Endothelial cell of umbilical vein (primary cell): ENCODE results near the gene TSPO. TPM values are rescaled to one million over a fixed set of nuclear protein-coding genes. Genes with fewer than 3 reads are reported as not detected.

ENCODE experiments used
- BruUV-seq: library from RNA; stranded (reverse); fragments of 400-500 nt; replicated peaks from 2 replicates; lab custom pipeline; 2021; lab: Mats Ljungman, UMichigan
- CTCF ChIA-PET: fragments of 300-600, 350-600 bp; sonication (Branson Sonifier 250); formaldehyde crosslinking; loops from one replicate; lab custom pipeline; 2021; ENCODE audit warnings: antibody characterized with exemption, inconsistent platforms; lab: Charles Lee
- POLR2A ChIA-PET: fragments of 300-600, 350-600 bp; sonication (Branson Sonifier 250); formaldehyde crosslinking; loops from one replicate; lab custom pipeline; 2021; ENCODE audit warnings: antibody characterized with exemption, inconsistent platforms; lab: Charles Lee
- DNase-seq: peaks from one replicate; pipeline ENCODE4 v3.0.0-alpha.2; 2011; ENCODE audit warnings: low read depth, low spot score
- FAIRE-seq: peaks from 2 replicates; lab custom pipeline; 2011; peaks lifted over from hg19 to GRCh38; lab: Jason Lieb, UNC
- H2AFZ ChIP-seq: 2 replicates; pipeline ENCODE4 v1.6.0; 2012; ENCODE audit warnings: low read depth, low read length, control low read depth, inconsistent platforms
- H3K27ac ChIP-seq: 2 replicates; pipeline ENCODE4 v1.5.1; 2011; ENCODE audit warnings: low read depth, mild to moderate bottlenecking, control low read depth, low read length, moderate library complexity; ENCODE audit not compliant: insufficient read depth
- H3K27me3 ChIP-seq, 2 experiments: 2 replicates each; pipeline versions ENCODE4 v1.6.0 to v1.6.1; 2011; ENCODE audit warnings: low read length in 2 of 2, mixed read lengths in 1 of 2; ENCODE audit not compliant: control insufficient read depth in 2 of 2, insufficient read depth in 2 of 2
- H3K36me3 ChIP-seq, 2 experiments: 2 replicates in 1 of 2; 3 replicates in 1 of 2; pipeline ENCODE4 v1.5.1; 2011; ENCODE audit warnings: low read length in 2 of 2, mild to moderate bottlenecking in 1 of 2, moderate library complexity in 1 of 2; ENCODE audit not compliant: control insufficient read depth in 2 of 2, insufficient read depth in 2 of 2; ENCODE audit errors: extremely low read depth in 1 of 2
- H3K4me1 ChIP-seq: 3 replicates; pipeline ENCODE4 v1.5.1; 2011; ENCODE audit warnings: mild to moderate bottlenecking, low read length; ENCODE audit not compliant: control insufficient read depth, insufficient read depth; ENCODE audit errors: extremely low read depth
- H3K4me2 ChIP-seq: 2 replicates; pipeline ENCODE4 v1.6.1; 2011; ENCODE audit warnings: low read length, control low read depth, mixed read lengths; ENCODE audit not compliant: insufficient read depth
- H3K4me3 ChIP-seq, 3 experiments: fragments of 200-600 bp in 1 of 3; sonication (generic), shearing (Covaris generic) in 1 of 3; replicated peaks in 1 of 3; 2 replicates each; pipeline ENCODE4 v1.5.1; 2011 to 2016; ENCODE audit warnings: control low read depth in 3 of 3, low read length in 3 of 3, mild to moderate bottlenecking in 2 of 3, inconsistent platforms in 1 of 3, low read depth in 1 of 3, moderate library complexity in 1 of 3; ENCODE audit not compliant: insufficient read depth in 1 of 3
- H3K79me2 ChIP-seq: 2 replicates; pipeline ENCODE4 v1.6.0; 2012; ENCODE audit warnings: low read length, inconsistent platforms; ENCODE audit not compliant: control insufficient read depth, insufficient read depth
- H3K9ac ChIP-seq: replicated peaks from 2 replicates; pipeline ENCODE3; 2011; ENCODE audit warnings: low read length, control low read depth; ENCODE audit not compliant: insufficient read depth; ENCODE audit errors: extremely low read depth
- H3K9me1 ChIP-seq: replicated peaks from 3 replicates; pipeline ENCODE4 v1.6.0; 2011; ENCODE audit warnings: mild to moderate bottlenecking, low read length; ENCODE audit not compliant: control insufficient read depth, insufficient read depth; ENCODE audit errors: extremely low read depth
- H3K9me3 ChIP-seq: replicated peaks from 2 replicates; pipeline ENCODE4 v1.5.1; 2012; ENCODE audit warnings: low read length, inconsistent platforms; ENCODE audit not compliant: control insufficient read depth, insufficient read depth
- H4K20me1 ChIP-seq: replicated peaks from 2 replicates; pipeline ENCODE3; 2011; ENCODE audit warnings: mild to moderate bottlenecking, low read length; ENCODE audit not compliant: control insufficient read depth, insufficient read depth; ENCODE audit errors: extremely low read depth
- CTCF ChIP-seq, 2 donors: IDR thresholded peaks; 1 replicate in 1 of 2; 2 replicates in 1 of 2; pipeline ENCODE4 v1.5.1; 2011; ENCODE audit warnings: low read length in 2 of 2, mild to moderate bottlenecking in 2 of 2, moderate library complexity in 2 of 2, control low read depth in 1 of 2, inconsistent platforms in 1 of 2, low read depth in 1 of 2; ENCODE audit not compliant: insufficient read depth in 1 of 2; ENCODE audit errors: extremely low read depth in 1 of 2
- EZH2 ChIP-seq: IDR thresholded peaks from 2 replicates; pipeline ENCODE4 v1.6.1; 2012; ENCODE audit warnings: borderline replicate concordance, low read depth, mild to moderate bottlenecking, moderate library complexity, low read length, inconsistent platforms; ENCODE audit not compliant: severe bottlenecking
- FOS ChIP-seq: IDR thresholded peaks from 2 replicates; pipeline ENCODE4 v1.6.1; 2011; ENCODE audit warnings: mild to moderate bottlenecking, low read length, moderate library complexity, borderline replicate concordance; ENCODE audit not compliant: insufficient read depth
- GATA2 ChIP-seq: IDR thresholded peaks from 2 replicates; pipeline ENCODE4 v1.7.0; 2011; ENCODE audit warnings: low read depth, mild to moderate bottlenecking, moderate library complexity, mixed read lengths, low read length; ENCODE audit not compliant: insufficient read length, insufficient read depth
- JUN ChIP-seq: IDR thresholded peaks from 2 replicates; pipeline ENCODE4 v1.6.1; 2011; ENCODE audit warnings: borderline replicate concordance, low read depth; ENCODE audit not compliant: insufficient read length, insufficient read depth
- MAX ChIP-seq: IDR thresholded peaks from 2 replicates; pipeline ENCODE4 v1.6.1; 2011; ENCODE audit not compliant: insufficient read depth, insufficient read length
- MYC ChIP-seq: IDR thresholded peaks from one replicate; pipeline ENCODE4 v1.6.1; 2011; ENCODE audit warnings: mild to moderate bottlenecking, low read depth, low read length
- POLR2A ChIP-seq: IDR thresholded peaks from 2 replicates; pipeline ENCODE4 v1.6.1; 2012; ENCODE audit warnings: low read depth, mild to moderate bottlenecking, control low read depth, low read length
- POLR2AphosphoS5 ChIP-seq: IDR thresholded peaks from 2 replicates; pipeline ENCODE4 v1.6.1; 2012; ENCODE audit warnings: low read depth, mild to moderate bottlenecking, control low read depth, low read length, moderate library complexity; ENCODE audit not compliant: insufficient read depth
- dilution Hi-C: fragments of 300-500 bp; cut with MboI; formaldehyde crosslinking; loops from one replicate; pipeline ENCODE4 v1.15.0; 2019; ENCODE audit warnings: low sequenced_read_pairs; ENCODE audit not compliant: extremely low pct_ligation_motif_present
- intact Hi-C: fragments of 100-400 bp; cut with micrococcal nuclease; formaldehyde crosslinking; loops from one replicate; pipeline ENCODE4 v1.10.0; 2022
- polyA plus RNA-seq, 4 experiments: library from polyadenylated mRNA; depleted of rRNA in 3 of 4; stranded (reverse) in 3 of 4; unstranded in 1 of 4; fragments of >200 nt; gene quantifications; 2 replicates each; pipeline versions ENCODE4 v1.2.1 to v1.2.3, GENCODE V29; 2011 to 2012; ENCODE audit warnings: missing spikeins in 1 of 4
- total RNA-seq: library from RNA; stranded (reverse); gene quantifications from 2 replicates; pipeline ENCODE4 v1.2.3, GENCODE V29; 2021

Gene TSPO
- total and polyA plus RNA-seq, 2 donors (not counting 3 experiments of a cell fraction or from before 2014, with no cell fraction given): 328 to 720 TPM

DNA sequence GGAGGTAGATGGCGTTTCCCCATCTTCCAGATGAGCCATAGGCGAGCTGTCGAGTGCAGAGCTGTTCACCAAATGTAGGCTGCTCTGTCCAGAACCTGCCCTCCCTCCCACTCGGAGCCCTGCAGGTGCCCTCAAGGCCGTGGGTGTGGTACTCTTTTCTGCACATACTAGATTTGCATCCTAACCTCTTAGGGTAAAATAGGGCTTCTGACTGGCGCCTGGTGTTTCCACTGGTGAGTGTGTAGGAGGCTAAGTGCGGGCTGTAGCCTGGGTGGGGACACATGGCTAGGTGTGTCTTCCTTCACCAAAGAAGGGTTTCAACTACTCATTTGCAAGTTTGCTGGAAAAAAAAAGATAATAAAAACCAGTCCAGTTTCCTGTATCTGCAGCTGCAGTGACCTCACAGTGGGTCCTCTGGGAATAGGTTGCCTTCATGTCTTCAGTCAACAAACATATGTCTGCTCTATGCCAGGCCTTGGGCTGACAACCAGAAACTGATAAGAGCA lies 32.4 kb upstream of the TSPO start:
- no peaks in the 10 kb centered on the region for H3K9me1 ChIP-seq
- ChIA-PET POLR2A (no interaction called here), CTCF (interaction anchor here (1.3 kb wide), 1 partner anchor 19 kb away, joined by 3 read pairs; no protein-coding TSS in a partner anchor)
- H3K4me3 ChIP-seq: no peak overlapping the region
- dilution Hi-C loops (no loop called here), intact Hi-C loops (no loop called here)
- no TSS peak for BruUV-seq
- no peaks in the 10 kb centered on the region for H4K20me1 ChIP-seq
- FAIRE-seq (no peak), DNase-seq (no peak)
- no peaks in the 10 kb centered on the region for H3K36me3 ChIP-seq
- no peaks in the 10 kb centered on the region for H3K4me1 ChIP-seq
- no peak overlapping the region for H3K9ac ChIP-seq
- H3K27ac ChIP-seq: no peak overlapping the region
- no peak overlapping the region for H3K4me2 ChIP-seq
- H3K9me3 ChIP-seq: no peaks in the 10 kb centered on the region
- H3K79me2 ChIP-seq: no peaks in the 10 kb centered on the region
- peaks cover 0 to 5% of the 10 kb centered on the region in 2 experiments for H3K27me3 ChIP-seq
- TF ChIP-seq POLR2AphosphoS5 (no peak), GATA2 (no peak), JUN (no peak), MYC (no peak), CTCF (IDR thresholded peaks at IDR 0.05; ENCODE audit: extremely low read depth in 1 of 2, insufficient read depth in 1 of 2, low read depth in 1 of 2, low read length in 2 of 2) (no peak), EZH2 (no peak), POLR2A (no peak), FOS (no peak), MAX (no peak)
- no peak overlapping the region for H2AFZ ChIP-seq
